HG02588 (cell line): Measurements from ENCODE around the gene USP48.
"Not testable (repeated sequence)": the region's sequence is repeated elsewhere in the genome, so short reads cannot be mapped to it uniquely, and the experiment has no call there.

ENCODE experiments used
- ATAC-seq: cut with Tn5 transposase; IDR thresholded peaks from one replicate; pipeline ENCODE4 v1.9.1; 2021; ENCODE audit warnings: mild to moderate bottlenecking, moderate library complexity; ENCODE audit not compliant: unreplicated experiment

USP48 gene

DNA sequence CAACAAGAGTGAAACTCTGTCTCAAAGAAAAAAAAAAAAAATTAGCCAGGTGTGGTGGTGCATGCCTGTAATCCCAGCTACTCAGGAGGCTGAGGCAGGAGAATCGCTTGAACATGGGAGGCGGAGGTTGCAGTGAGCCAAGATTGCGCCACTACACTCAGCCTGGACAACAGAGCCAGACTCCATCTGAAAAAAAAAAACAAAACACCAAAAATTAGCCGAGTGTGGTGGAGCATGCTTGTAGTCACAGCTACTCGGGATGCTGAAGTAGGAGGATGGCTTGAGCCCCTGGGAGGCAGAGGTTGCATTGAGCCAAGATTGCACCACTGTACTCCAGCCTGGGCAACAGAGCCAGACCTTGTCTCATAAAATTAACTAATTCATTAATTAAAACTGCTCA lies 6.0 kb downstream of the USP48 start:
- not testable (repeated sequence) for ATAC-seq

DNA sequence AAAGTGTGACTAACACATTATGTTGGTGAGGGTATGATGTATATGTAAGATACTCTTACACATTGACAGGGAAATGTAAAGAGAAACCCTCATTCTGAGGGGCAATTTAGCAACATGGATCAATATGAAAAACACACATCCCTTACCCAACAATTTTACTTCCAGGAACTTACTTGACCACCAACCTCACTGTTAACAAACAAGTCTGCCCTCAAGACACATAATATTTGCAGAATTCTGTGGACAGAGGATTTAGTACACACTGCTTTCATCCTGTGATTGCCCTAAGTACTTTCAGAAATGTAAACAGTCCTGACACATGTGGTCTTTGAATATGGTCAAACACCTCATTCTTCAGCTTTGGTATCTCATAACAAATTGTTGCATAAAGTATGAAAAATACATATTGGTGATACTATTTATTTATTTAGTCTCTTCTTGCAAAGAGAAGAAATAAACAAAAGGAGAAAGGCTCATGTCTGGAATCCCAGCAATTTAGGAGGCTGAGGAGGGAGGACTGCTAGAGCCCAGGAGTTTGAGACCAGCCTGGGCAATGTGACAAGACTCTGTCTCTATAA lies 6.9 kb downstream of the USP48 start:
- no peak for ATAC-seq

DNA sequence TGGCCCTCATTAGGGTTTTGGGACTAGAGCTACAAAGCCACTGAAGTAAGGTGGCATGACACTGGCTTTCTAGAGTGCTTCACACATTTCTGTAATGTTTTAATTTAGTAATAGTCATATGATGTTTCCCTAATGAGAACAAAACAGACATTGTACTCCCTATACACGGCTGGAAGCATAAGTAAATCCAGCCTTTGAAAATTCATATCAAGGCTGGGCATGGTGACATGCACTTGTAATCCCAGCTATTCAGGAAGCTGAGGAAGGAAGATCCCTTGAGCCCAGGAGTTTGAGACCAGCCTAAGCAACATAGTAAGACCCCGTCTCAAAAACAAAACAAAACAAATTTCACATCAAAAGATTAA lies 7.4 kb downstream of the USP48 start:
- ATAC-seq: no peak

DNA sequence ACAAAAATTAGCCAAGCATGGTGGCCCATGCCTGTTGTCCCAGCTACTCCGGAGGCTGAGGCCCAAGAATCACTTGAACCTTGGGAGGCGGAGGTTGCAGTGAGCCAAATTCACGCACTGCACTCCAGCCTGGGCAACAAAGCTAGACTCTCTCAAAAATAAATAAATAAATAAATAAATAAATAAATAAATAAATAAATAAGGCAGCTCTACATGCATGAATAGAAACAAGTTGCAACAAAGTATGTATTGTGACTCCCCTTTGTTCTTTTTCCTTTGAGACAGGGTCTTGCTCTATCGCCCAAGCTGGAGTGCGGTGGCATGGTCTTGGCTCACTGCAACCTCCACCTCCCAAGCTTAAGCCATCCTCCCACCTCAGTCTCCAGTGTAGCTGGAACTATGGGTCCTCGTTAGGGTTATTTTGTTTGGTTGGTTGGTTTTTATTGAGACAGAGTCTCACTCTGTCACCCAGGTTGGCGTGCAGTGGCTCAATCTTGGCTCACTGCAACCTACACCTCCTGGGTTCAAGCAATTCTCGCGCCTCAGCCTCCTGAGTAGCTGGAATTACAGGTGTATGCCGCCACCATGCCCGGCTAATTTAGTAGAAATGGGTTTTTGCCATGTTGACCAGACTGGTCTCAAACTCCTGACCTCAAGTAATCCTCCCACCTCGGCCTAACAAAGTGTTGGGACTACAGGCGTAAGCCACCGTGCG lies 8.0 kb downstream of the USP48 start:
- no peak for ATAC-seq

DNA sequence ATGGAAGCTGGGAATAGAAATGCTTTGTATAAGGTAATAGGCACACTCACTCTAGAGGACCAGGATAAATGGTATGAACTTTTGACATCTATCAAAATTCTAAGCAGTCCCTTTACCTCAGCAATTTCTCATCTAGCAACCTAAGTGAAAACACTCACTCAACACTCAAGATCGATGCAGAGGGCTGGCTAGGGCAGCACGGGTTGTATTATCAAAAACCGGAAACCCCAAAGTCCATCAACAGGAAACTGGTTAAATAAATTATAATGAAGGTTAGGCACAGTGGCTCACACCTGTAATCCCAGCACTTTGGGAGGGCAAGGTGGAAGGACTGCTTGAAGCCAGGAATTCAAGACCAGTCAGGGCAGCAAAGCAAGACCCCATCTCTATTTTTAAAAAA lies 9.4 kb downstream of the USP48 start:
- ATAC-seq: no peak

DNA sequence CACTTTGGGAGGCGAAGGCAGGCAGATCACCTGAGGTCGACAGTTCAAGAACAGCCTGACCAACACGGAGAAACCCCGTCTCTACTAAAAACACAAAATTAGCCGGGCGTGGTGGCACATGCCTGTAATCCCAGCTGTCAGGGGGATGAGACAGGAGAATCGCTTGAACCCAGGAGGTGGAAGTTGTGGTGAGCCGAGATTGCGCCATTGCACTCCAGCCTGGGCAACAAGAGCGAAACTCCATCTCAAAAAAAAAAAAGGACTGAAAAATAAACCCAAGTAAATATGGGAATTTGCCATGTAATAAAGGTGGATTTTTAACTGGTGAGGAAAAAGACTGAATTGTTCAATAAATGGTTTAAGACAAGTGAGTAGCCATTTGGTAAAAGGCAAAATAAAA lies 11.3 kb downstream of the USP48 start:
- not testable (repeated sequence) for ATAC-seq

DNA sequence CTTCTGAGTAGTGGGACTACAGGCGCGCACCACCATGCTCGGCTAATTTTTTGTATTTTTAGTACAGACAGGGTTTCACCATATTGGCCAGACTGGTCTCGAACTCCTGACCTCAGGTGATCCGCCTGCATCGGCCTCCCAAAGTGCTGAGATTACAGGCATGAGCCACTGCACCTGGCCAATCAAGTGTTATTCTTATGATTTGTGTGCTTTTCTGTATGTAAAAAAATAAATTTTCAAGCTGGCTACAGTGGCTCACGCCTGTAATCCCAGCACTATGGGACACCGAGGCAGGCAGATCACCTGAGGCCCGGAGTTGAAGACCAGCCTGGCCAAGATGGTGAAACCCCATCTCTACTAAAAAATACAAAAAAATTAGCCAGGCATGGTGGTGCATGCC lies 12.3 kb downstream of the USP48 start:
- not testable (repeated sequence) for ATAC-seq

DNA sequence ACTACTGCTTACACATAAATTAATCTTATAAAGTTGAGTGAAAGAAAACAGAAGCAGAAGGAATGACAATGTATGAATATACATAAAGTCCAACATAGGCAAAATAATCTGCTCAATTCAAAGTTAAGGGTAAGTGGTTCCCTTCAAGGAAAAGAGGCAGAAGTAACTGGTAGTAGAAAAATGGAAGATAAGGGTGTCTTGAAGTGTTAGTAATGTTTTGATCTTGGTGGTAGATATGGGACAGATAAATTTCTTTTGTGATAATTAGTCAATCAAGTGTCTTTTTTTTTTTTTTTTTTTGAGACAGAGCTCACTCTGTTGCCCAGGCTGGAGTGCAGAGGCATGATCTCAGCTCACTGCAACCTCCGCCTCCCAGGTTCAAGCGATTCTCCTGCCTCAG lies 12.7 kb downstream of the USP48 start:
- ATAC-seq: no peak

DNA sequence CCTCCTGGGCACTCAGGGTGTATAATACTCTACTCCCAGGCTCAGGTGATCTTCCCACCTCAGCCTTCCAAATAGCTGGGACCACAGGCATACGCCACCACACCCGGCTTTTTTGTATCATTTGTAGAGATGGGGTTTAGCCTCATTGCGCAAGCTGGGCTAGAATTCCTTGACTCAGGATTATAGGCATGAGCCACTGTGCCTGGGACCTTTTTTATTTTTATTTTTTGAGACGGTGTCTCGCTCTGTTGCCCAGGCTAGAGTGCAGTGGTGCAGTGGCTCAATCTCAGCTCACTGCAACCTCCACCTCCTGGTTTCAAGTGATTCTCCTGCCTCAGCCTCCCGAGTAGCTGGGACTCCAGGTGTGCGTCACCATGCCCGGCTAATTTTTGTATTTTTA lies 15.8 kb downstream of the USP48 start:
- not testable (repeated sequence) for ATAC-seq

DNA sequence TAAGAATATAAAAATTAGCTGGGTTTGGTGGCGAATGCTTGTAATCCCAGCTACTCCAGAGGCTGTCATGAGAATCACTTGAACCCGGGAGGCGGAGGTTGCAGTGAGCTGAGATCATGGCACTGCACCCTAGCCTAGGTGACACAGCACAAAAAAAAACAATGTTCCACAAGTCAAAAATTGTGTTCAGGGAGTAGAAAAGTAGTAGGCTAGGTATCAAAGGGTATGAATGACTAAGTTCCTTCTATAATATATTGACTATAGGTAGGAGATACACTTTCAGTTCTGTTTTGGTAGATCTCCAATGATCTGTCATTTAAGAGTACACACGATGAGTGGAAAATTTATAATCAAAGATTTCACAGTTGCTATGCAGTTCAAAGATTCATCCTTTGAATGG lies 16.7 kb downstream of the USP48 start:
- no peak for ATAC-seq

DNA sequence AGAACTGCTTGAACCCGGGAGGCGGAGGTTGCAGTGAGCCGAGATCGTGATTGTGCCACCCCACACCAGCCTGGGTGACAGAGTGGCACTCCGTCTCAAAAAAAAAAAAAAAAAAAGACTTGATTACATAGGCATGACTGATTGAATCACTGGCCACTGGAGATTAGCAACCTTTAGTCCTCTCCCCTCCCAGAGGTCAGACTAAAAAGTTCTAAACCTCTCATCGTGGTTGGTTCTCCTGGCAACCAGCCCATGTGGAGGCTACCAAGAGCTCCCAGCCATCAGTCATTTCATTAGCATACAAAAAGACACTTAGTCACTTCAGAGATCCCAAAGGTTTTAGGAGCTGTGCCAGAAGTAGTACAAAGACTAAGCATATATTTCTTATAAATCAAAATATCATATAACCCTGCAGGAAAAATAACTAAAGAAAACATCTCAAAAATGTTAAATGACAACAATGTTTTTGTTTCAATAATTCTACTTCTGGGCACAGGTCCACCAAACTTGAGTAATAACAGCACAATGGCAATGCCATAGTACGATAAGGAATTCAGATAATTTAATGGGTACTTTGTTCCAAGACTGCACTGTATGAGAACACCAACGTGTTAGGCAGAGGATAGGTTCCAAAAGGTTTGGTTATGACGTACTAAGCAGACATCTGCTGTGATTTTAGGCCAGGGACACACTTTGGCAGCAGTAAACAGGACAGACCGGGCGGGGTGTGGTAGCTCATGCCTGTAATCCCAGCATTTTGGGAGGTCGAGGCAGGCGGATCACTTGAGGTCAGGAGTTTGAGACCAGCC lies 18.1 kb downstream of the USP48 start:
- no peak for ATAC-seq

DNA sequence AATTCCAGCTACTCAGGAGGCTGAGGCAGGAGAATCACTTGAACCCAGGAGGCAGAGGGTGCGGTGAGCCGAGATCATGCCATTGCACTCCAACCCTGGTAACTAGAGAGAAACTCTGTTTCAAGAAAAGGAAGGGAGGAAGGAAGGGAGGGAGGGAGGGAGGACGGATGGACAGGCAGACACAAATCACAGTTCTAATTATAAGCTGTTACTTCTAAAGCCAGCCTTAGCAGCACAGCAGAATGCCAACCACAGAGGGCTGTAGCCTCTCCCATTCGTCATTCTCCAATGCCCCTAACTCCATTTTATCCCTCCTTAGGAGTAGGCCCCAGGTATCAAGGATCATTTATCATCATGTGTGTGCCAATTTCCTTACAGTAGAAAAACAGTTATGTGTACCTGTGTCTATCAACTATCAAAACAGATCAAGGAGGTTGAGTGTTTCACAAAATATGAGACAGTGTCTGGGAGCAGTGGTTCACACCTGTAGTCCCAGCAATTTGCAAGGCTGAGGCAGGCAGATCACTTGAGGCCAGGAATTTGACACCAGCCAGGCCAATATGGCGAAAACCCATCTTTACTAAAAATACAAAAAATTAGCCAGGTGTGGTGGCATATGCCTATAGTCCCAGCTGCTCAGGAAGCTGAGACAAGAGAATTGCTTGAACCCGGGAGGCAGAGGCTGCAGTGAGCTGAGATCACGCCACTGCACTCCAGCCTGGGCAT lies 19.1 kb downstream of the USP48 start:
- no peak for ATAC-seq

DNA sequence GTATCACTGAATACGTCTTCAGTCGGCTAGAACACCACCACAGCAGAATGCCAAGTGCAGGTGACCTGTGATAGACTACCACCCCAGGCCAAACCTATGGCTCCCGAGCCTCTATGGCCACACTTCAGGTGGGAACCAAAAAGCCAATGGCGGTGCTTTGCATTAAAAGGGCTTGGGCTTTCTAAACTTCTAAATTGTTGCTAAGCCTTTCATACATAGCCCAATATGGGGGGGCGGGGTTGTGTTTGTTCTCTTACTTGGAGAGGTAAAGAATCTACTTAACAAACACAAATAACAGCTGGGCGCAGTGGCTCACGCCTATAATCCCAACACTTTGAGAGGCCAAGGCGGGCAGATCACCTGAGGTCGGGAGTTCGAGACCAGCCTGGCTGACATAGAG lies 19.7 kb downstream of the USP48 start:
- ATAC-seq: no peak

DNA sequence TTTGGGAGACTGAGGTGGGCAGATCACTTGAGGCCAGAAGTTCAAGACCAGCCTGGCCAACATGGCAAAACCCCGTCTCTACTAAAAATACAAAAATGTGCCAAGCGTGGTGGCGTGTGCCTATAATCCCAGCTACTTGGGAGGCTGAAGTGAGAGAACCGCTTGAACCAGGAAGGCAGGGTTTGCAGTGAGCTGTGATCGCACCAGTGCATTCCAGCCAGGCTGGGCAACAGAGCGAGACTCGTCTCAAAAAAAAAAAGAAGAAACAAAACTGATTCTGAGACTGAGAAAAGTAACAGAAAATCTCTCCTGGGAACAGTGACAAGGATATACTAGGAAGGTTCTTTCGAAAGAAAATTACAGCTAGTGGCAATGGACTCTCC lies 20.9 kb downstream of the USP48 start:
- ATAC-seq: peak; percentile 46

DNA sequence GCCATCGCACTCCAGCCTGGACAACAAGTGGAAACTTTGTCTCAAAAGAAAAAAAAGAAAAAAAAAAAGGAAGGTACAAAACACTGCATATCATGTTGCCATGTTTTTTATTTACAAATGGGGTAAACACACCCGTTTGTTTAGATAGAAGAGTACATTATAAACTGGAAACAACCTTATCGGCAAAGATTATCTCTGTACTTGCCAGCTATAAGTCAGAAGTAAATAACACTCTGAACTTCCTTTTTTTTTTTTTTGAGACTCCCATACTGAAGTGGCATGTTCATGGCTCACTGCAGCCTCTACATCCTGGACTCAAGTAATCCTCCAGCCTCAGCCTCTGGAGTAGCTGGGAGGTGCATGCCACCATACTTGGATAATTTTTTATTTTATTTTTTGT lies 21.9 kb downstream of the USP48 start:
- ATAC-seq: no peak

DNA sequence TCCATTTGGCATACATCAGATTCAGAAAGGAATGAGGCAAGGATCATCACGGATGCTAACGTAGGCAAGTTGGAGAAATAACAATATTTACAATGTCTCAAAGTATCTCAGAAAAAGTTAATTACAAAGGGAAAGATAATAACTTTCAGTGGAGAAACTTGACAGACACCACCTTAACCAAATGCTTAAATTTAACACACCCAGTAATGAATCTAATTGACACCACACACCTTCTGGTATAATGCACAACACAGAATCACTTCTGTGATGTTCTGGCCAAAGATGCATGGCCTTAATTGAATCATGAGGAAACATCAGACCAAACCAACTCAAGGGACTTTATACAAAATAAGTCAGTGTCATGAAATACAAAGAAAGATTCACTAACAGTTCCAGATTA lies 23.1 kb downstream of the USP48 start:
- ATAC-seq: no peak

DNA sequence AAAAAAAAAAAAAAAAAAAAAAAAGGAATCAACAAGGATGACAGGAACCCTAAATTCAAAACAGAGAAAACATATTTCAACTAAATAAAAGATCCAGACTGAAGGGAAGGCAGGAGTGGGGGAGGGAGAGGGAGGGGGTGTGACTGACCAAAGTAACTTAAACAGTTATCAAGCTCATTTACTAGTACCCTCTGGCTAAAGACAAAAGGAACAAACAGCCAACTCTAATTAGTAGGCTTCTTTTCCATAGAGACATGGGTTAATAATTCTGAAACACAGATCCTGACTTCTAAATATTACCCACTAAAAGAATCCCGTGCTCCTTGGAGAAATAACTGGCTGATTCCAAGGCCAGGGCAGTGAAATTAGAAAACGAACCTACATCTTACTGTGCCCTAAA lies 23.8 kb downstream of the USP48 start:
- no peak for ATAC-seq

DNA sequence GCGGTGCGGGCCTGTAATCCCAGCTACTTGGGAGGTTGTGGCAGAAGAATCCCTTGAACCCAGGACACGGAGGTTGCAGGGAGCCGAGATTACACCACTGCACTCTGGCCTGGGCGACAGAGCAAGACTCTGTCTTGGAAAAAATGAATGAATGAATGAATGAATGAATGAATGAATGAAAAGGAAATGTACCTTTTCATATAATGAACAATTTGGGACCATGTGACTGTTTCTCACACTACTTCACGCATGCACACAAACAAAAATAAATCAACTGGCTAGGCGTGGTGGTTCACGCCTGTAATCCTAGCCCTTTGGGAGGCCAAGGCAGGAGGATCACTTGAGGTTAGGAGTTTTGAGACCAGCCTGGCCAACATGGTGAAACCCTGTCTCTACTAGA lies 24.3 kb downstream of the USP48 start:
- no peak for ATAC-seq

DNA sequence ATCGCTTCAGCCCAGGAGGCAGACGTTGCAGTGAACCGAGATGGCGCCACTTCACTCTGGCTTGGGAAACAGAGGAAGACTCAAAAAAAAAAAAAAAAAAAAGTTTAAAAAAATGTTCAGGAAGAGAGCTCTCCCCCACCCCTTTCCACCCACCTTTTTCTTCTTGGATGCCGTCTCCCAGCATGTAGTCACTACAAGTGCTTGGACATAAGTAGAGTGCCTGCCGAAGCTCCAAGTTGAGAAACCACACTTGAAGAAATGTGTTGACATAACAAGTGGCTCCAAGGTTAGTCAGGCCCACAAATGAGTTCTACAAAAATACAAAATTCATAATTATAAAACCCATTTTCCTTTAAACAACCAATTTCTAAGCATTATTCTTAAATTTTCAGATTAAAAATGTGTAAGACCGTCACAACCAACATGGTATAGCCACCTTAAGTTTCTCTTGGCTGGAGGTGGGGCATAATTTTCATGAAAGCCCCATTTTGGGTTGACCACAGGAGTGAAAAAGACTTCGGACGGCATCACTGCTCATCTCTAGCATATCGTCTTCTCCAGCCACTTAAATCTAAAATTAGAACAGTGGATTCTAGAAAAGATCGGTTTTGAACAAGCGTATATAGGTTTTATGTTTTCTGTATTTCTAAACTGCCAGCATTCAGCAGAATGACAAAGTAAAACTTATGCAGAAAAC lies 26.4 kb downstream of the USP48 start:
- ATAC-seq: no peak

DNA sequence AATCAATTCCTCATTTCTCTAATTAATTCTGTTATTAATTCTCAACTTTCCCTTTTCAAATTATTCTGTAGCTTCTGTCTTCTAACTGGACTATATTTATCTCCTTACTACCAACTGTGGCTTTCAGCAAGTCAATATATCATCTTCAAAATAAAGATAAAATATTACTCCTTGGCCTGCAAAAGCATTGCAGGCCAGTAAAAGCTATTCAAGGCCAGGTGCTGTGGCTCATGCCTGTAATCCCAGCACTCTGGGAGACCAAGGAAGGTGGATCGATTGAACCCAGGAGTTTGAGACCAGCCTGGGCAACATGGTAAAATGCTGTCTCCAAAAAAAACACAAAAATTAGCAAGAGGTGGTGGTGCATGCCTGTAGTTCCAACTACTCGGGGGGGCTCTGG lies 27.9 kb downstream of the USP48 start:
- no peak for ATAC-seq

DNA sequence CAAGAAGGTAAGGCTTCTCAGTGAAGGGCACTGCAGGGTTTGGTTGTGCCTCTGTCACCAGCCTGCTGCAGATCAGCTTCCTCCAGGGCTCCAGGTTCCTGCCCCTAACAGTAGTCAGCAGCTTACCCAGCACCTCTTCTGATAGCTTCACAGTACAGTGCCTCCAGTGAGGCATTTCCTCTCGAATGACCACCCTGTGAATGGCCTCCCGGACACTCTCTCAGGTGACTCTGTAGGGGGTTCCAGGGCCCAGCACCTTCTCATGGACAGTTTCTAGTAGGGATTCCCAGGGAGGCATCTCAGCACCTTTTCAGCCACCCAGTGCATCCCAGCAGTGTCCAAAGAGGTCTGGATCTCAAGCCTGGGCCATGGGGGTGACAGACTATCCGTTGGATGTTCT lies 28.4 kb downstream of the USP48 start:
- no peak for ATAC-seq
